Amniotic stem cell (primary cell): Measurements from ENCODE around the gene RILPL1.
"Not testable (repeated sequence)": the region's sequence is repeated elsewhere in the genome, so short reads cannot be mapped to it uniquely, and the experiment has no call there.

Experiments used
- DNase-seq: peaks from one replicate; lab custom pipeline; 2025; lab: John Stamatoyannopoulos, UW

RILPL1 gene

GRCh38 chr12:123492339-123493039 lies 41.0 kb downstream of the RILPL1 start:
- DNase-seq, result not testable (repeated sequence)

- no peak for DNase-seq
These were observed 42.0 kb downstream of the RILPL1 start for GRCh38 chr12:123491481-123491880.

- no peak for DNase-seq
These were observed 42.5 kb downstream of the RILPL1 start for GRCh38 chr12:123491056-123491455.

- no peak for DNase-seq
These were observed 43.4 kb downstream of the RILPL1 start for GRCh38 chr12:123490089-123490488.

- no peak for DNase-seq
These were observed 43.9 kb downstream of the RILPL1 start for GRCh38 chr12:123489580-123489979.

- no peak for DNase-seq
These were observed 44.8 kb downstream of the RILPL1 start for GRCh38 chr12:123488539-123489230.

- DNase-seq, result no peak
These were observed 46.1 kb downstream of the RILPL1 start for GRCh38 chr12:123487428-123487827.

- DNase-seq, result no peak
These were observed 47.8 kb downstream of the RILPL1 start for GRCh38 chr12:123485756-123486155.

GRCh38 chr12:123483602-123484248 lies 49.8 kb downstream of the RILPL1 start:
- no peak for DNase-seq

- DNase-seq, result no peak
These were observed 50.6 kb downstream of the RILPL1 start for GRCh38 chr12:123482876-123483275.

- not testable (repeated sequence) for DNase-seq
These were observed 52.3 kb downstream of the RILPL1 start for GRCh38 chr12:123481251-123481650.

GRCh38 chr12:123479442-123480180 lies 53.9 kb downstream of the RILPL1 start:
- no peak for DNase-seq

- no peak for DNase-seq
These were observed 54.8 kb downstream of the RILPL1 start for GRCh38 chr12:123478762-123479161.

- no peak for DNase-seq
These were observed 55.5 kb downstream of the RILPL1 start for GRCh38 chr12:123478069-123478468.

- DNase-seq, result no peak
These were observed 58.2 kb downstream of the RILPL1 start for GRCh38 chr12:123475246-123475703.

- no peak for DNase-seq
These were observed 58.9 kb downstream of the RILPL1 start for GRCh38 chr12:123474485-123475245.

- no peak for DNase-seq
These were observed 61.1 kb downstream of the RILPL1 start for GRCh38 chr12:123472438-123472849.

- DNase-seq, result no peak
These were observed 62.0 kb downstream of the RILPL1 start for GRCh38 chr12:123471374-123472068.

GRCh38 chr12:123469978-123470377 lies 63.5 kb downstream of the RILPL1 start:
- no peak for DNase-seq

- no peak for DNase-seq
These were observed 64.7 kb downstream of the RILPL1 start for GRCh38 chr12:123468786-123469185.

GRCh38 chr12:123465084-123465483 lies 68.4 kb downstream of the RILPL1 start:
- no peak for DNase-seq
